ENCODE measurements around the gene INPP5E.
A peak's percentile ranks its signal among the peaks of the same experiment; 100 is the strongest.

The INPP5E gene

GRCh38 chr9:136439481-136440408 is at the start of gene INPP5E:
Gene INPP5E (minus strand): TSS chr9:136439845. CDS start chr9:136439419, 426 bp downstream.
- DNase-seq (ENCODE audit: low spot score), result peak; percentile 97

GRCh38 chr9:136488247-136489214 is 48.9 kb upstream of the INPP5E start:
- DNase-seq (ENCODE audit: low spot score), result peak; percentile 88

- DNase-seq (ENCODE audit: low spot score), result no peak
Observed at GRCh38 chr9:136487672-136488071, 48.0 kb upstream of the INPP5E start.

- DNase-seq (ENCODE audit: low spot score), result no peak
Observed at GRCh38 chr9:136486823-136487620, 47.4 kb upstream of the INPP5E start.

GRCh38 chr9:136486131-136486530 is 46.5 kb upstream of the INPP5E start:
- DNase-seq (ENCODE audit: low spot score), result no peak

- DNase-seq (ENCODE audit: low spot score), result peak; percentile 95
Observed at GRCh38 chr9:136485049-136486045, 45.7 kb upstream of the INPP5E start.

GRCh38 chr9:136484153-136485048 is 44.8 kb upstream of the INPP5E start:
- DNase-seq (ENCODE audit: low spot score), result peak; percentile 57

GRCh38 chr9:136483589-136484152 is 44.0 kb upstream of the INPP5E start:
- peak; percentile 99 for DNase-seq (ENCODE audit: low spot score)

- peak; percentile 94 for DNase-seq (ENCODE audit: low spot score)
Observed at GRCh38 chr9:136482793-136483588, 43.3 kb upstream of the INPP5E start, which contains the start of gene SEC16A. Gene SEC16A (minus strand): TSS chr9:136483040. CDS start chr9:136477615, 5,425 bp downstream.

- DNase-seq (ENCODE audit: low spot score), result peak; percentile 66
Observed at GRCh38 chr9:136482046-136482792, 42.6 kb upstream of the INPP5E start.

- DNase-seq (ENCODE audit: low spot score), result no peak
Observed at GRCh38 chr9:136481558-136481957, 41.9 kb upstream of the INPP5E start.

- DNase-seq (ENCODE audit: low spot score), result no peak
Observed at GRCh38 chr9:136476369-136477150, 36.9 kb upstream of the INPP5E start.

- DNase-seq (ENCODE audit: low spot score), result no peak
Observed at GRCh38 chr9:136474974-136475865, 35.6 kb upstream of the INPP5E start.

- no peak for DNase-seq (ENCODE audit: low spot score)
Observed at GRCh38 chr9:136474021-136474640, 34.5 kb upstream of the INPP5E start.

GRCh38 chr9:136473354-136473721 is 33.7 kb upstream of the INPP5E start:
- DNase-seq (ENCODE audit: low spot score), result no peak

All from HuH-7 (cell line).